Measurements from ENCODE around the gene ZNF638.

- TF ChIP-seq, protein P1, sequence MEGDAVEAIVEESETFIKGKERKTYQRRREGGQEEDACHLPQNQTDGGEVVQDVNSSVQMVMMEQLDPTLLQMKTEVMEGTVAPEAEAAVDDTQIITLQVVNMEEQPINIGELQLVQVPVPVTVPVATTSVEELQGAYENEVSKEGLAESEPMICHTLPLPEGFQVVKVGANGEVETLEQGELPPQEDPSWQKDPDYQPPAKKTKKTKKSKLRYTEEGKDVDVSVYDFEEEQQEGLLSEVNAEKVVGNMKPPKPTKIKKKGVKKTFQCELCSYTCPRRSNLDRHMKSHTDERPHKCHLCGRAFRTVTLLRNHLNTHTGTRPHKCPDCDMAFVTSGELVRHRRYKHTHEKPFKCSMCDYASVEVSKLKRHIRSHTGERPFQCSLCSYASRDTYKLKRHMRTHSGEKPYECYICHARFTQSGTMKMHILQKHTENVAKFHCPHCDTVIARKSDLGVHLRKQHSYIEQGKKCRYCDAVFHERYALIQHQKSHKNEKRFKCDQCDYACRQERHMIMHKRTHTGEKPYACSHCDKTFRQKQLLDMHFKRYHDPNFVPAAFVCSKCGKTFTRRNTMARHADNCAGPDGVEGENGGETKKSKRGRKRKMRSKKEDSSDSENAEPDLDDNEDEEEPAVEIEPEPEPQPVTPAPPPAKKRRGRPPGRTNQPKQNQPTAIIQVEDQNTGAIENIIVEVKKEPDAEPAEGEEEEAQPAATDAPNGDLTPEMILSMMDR (IDR thresholded peaks at IDR 0.05; ENCODE audit: low read depth, low read length), result no peak
- TF ChIP-seq EZH2phosphoT487 (IDR thresholded peaks at IDR 0.05; ENCODE audit: low read depth), result no peak
These were observed 4.6 kb upstream of the ZNF638 start for GRCh38 chr2:71326968-71327367.

Measured in OCI-LY3 (cell line).